ENCODE results near the gene UBE2K. TPM values are rescaled to one million over a fixed set of nuclear protein-coding genes. Genes with fewer than 3 reads are reported as not detected.
A peak's percentile ranks its signal among the peaks of the same experiment; 100 is the strongest.

Gene UBE2K
- total and polyA plus RNA-seq, 10 of the 15 experiments (the other 5 are each of a cell fraction or from before 2014, with no cell fraction given): 17.0 to 141 (median 75.5) TPM

DNA sequence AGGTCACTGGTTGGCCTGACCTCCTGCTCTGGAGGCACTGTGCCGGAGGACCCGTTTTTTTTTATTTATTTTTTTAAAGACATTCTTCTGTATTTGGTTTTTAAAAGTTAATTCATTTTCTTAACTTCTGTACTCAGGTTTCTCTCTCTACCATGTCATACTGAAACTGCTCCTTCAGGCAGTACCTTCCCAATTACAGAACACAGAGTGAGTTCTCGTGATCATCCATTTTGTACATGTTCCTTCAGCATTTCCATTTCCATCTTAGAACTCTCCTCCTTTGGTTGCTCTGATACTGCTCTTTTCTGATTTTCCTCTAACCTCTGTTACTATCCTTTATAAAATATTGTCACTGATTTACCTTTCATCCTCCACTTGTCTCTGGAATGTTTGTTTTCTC, 17.9 kb downstream of the UBE2K start (continued):
- TF ChIP-seq DPF2 (IDR thresholded peaks at IDR 0.05) (no peak), EZH2 (IDR thresholded peaks at IDR 0.05; ENCODE audit: borderline replicate concordance, control insufficient read depth, low read depth, low read length) (no peak), ATF7 (IDR thresholded peaks at IDR 0.05; ENCODE audit: low read depth) (0 out of 2 replicates have a peak, but pooled peaks have one; percentile 18), TCF3 (IDR thresholded peaks at IDR 0.05; ENCODE audit: borderline replicate concordance, insufficient read depth, low read depth, low read length) (no peak), POLR2AphosphoS5 (IDR thresholded peaks at IDR 0.05; ENCODE audit: low read length) (no peak), RFX5 (IDR thresholded peaks at IDR 0.05; ENCODE audit: low read depth, low read length) (no peak), RELB (IDR thresholded peaks at IDR 0.05; ENCODE audit: low read depth) (peak; percentile 73), POU2F2 (IDR thresholded peaks at IDR 0.05; ENCODE audit: borderline replicate concordance, low read depth, low read length) (no peak), MYB (IDR thresholded peaks at IDR 0.05; ENCODE audit: borderline replicate concordance, low read depth, low read length) (no peak), IRF4 (IDR thresholded peaks at IDR 0.05; ENCODE audit: low read depth, low read length) (0 out of 2 replicates have a peak, but pooled peaks have one; percentile 35), E2F4 (IDR thresholded peaks at IDR 0.05; ENCODE audit: low read depth, low read length) (no peak), BCL11A (IDR thresholded peaks at IDR 0.05; ENCODE audit: low read depth, low read length) (no peak), ZNF24 (IDR thresholded peaks at IDR 0.05) (no peak), NFYA (IDR thresholded peaks at IDR 0.05; ENCODE audit: borderline replicate concordance, low read depth, low read length) (no peak), SREBF1 (IDR thresholded peaks at IDR 0.05; ENCODE audit: low read length) (no peak), JUND (IDR thresholded peaks at IDR 0.05; ENCODE audit: low read depth, low read length) (no peak), SKIL (IDR thresholded peaks at IDR 0.05; ENCODE audit: low read depth, poor library complexity, severe bottlenecking) (no peak)
- TF ChIP-seq, protein P1, sequence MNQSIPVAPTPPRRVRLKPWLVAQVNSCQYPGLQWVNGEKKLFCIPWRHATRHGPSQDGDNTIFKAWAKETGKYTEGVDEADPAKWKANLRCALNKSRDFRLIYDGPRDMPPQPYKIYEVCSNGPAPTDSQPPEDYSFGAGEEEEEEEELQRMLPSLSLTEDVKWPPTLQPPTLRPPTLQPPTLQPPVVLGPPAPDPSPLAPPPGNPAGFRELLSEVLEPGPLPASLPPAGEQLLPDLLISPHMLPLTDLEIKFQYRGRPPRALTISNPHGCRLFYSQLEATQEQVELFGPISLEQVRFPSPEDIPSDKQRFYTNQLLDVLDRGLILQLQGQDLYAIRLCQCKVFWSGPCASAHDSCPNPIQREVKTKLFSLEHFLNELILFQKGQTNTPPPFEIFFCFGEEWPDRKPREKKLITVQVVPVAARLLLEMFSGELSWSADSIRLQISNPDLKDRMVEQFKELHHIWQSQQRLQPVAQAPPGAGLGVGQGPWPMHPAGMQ (IDR thresholded peaks at IDR 0.05; ENCODE audit: borderline replicate concordance): no peak
- TF ChIP-seq, protein P2, sequence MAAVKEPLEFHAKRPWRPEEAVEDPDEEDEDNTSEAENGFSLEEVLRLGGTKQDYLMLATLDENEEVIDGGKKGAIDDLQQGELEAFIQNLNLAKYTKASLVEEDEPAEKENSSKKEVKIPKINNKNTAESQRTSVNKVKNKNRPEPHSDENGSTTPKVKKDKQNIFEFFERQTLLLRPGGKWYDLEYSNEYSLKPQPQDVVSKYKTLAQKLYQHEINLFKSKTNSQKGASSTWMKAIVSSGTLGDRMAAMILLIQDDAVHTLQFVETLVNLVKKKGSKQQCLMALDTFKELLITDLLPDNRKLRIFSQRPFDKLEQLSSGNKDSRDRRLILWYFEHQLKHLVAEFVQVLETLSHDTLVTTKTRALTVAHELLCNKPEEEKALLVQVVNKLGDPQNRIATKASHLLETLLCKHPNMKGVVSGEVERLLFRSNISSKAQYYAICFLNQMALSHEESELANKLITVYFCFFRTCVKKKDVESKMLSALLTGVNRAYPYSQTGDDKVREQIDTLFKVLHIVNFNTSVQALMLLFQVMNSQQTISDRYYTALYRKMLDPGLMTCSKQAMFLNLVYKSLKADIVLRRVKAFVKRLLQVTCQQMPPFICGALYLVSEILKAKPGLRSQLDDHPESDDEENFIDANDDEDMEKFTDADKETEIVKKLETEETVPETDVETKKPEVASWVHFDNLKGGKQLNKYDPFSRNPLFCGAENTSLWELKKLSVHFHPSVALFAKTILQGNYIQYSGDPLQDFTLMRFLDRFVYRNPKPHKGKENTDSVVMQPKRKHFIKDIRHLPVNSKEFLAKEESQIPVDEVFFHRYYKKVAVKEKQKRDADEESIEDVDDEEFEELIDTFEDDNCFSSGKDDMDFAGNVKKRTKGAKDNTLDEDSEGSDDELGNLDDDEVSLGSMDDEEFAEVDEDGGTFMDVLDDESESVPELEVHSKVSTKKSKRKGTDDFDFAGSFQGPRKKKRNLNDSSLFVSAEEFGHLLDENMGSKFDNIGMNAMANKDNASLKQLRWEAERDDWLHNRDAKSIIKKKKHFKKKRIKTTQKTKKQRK (IDR thresholded peaks at IDR 0.05; ENCODE audit: low read depth, low read length): no peak
- TF ChIP-seq, protein P3, sequence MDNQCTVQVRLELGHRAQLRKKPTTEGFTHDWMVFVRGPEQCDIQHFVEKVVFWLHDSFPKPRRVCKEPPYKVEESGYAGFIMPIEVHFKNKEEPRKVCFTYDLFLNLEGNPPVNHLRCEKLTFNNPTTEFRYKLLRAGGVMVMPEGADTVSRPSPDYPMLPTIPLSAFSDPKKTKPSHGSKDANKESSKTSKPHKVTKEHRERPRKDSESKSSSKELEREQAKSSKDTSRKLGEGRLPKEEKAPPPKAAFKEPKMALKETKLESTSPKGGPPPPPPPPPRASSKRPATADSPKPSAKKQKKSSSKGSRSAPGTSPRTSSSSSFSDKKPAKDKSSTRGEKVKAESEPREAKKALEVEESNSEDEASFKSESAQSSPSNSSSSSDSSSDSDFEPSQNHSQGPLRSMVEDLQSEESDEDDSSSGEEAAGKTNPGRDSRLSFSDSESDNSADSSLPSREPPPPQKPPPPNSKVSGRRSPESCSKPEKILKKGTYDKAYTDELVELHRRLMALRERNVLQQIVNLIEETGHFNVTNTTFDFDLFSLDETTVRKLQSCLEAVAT (IDR thresholded peaks at IDR 0.05): peak; percentile 47; the same call in 1 of the 2 replicates
